Body of pancreas (tissue), 4 donors: ENCODE results near the gene GALP. TPM values are rescaled to one million over a fixed set of nuclear protein-coding genes. Genes with fewer than 3 reads are reported as not detected.

Experiments used
- ATAC-seq: fragments of 150-250 bp; one replicate; pipeline ENCODE4 v1.9.1; 2016
- DNase-seq, 4 donors: peaks; one replicate each; pipeline ENCODE4 v3.0.0-alpha.2; 2019
- H3K27ac ChIP-seq, 4 donors: fragments of 200-600 bp; sonication (generic); 1 replicate in 3 of 4; 2 replicates in 1 of 4; pipeline versions ENCODE4 v1.5.1 to v1.6.1; 2016 to 2019; ENCODE audit warnings: mild to moderate bottlenecking in 1 of 4, mixed read lengths in 1 of 4, moderate library complexity in 1 of 4
- H3K27me3 ChIP-seq, 2 donors: fragments of 200-600 bp; sonication (generic); one replicate each; pipeline ENCODE4 v1.6.0; 2016; ENCODE audit warnings: mild to moderate bottlenecking in 1 of 2
- H3K36me3 ChIP-seq, 2 donors: fragments of 200-600 bp; sonication (generic); replicated peaks in 1 of 2; 2 replicates each; pipeline ENCODE4 v1.5.1; 2016; ENCODE audit warnings: low read depth in 2 of 2; ENCODE audit not compliant: insufficient read depth in 1 of 2
- H3K4me1 ChIP-seq: fragments of 200-600 bp; sonication (generic); one replicate; pipeline ENCODE4 v1.6.0; 2016
- H3K4me3 ChIP-seq, 2 donors: fragments of 200-600 bp; sonication (generic); 1 replicate in 1 of 2; 2 replicates in 1 of 2; pipeline ENCODE4 v1.5.1; 2016 to 2019
- H3K9me3 ChIP-seq, 3 donors: fragments of 200-600 bp; sonication (generic); 1 replicate in 2 of 3; 2 replicates in 1 of 3; pipeline ENCODE4 v1.5.1; 2016
- POLR2A ChIP-seq, 3 donors: fragments of 450-650 bp; IDR thresholded peaks; one replicate each; pipeline ENCODE4 v1.6.1; 2016; ENCODE audit warnings: antibody characterized with exemption in 3 of 3, mild to moderate bottlenecking in 2 of 3
- WGBS, 2 donors: methylation state at CpG; one replicate each; pipeline ENCODE4 v1.1.5; 2017; 5-methylcytosine and 5-hydroxymethylcytosine counted together
- intact Hi-C: fragments of 100-400 bp; cut with DNase I; formaldehyde crosslinking; loops from one replicate; pipeline ENCODE4 v1.15.1; 2023
- total RNA-seq, 2 donors: library from RNA; depleted of rRNA; stranded (reverse); fragments of >200 nt; gene quantifications; one replicate each; pipeline ENCODE4 v1.1.0, GENCODE V29; 2016
- TF ChIP-seq, protein P1 (sequence below), 7 experiments: fragments of 450-650 bp in 4 of 7; fragments of 200-600 bp in 3 of 7; sonication (generic) in 3 of 7; IDR thresholded peaks; one replicate each; pipeline ENCODE4 v1.5.1; 2016 to 2019; ENCODE audit warnings: antibody characterized with exemption in 7 of 7

Gene GALP
- total RNA-seq, 2 donors from 2014 or later, result not detected

DNA sequence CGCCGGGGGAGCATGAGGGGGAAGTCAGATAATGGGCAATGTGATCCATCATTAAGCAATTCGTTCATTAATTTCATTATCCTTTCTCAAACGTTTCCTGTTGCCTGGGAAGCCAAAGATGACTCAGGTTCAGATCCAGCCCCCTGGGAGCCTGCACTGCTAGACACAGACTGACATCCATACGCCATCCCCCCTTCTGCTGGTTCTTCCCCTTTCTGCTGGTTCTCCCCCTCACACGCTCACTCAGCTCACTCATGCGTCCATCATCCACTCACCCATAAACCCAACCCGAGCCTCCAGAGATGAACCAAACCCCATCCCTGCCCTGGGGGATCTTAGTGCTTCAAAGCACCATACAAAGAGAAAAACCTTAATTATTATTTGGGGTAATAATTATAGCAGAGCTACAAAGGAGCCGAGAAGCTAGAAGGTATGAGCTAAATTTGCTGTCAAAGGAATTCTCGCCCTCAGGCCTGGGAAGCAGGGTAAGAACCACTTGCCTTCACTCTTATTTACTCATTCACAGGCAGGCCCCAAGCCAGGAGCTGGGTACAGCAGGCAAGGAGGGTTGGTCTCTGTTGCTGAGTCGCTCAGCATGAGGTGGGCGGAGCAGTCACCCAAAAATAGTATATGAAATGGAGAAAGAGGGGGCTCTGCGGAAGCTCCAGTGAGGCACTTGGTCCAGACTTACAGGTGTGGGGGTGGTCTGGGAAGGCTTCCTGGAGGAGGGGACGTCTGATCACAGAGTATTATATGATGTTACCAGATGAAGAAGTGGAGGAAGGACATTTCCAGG lies 41.8 kb upstream of the GALP start:
- peak overlapping the region in 2 of 4 donors; percentile 95 to 98 for H3K27ac ChIP-seq
- no peaks in the 10 kb centered on the region for H3K27me3 ChIP-seq
- no peaks in the 10 kb centered on the region for H3K9me3 ChIP-seq
- TF ChIP-seq, protein P1, sequence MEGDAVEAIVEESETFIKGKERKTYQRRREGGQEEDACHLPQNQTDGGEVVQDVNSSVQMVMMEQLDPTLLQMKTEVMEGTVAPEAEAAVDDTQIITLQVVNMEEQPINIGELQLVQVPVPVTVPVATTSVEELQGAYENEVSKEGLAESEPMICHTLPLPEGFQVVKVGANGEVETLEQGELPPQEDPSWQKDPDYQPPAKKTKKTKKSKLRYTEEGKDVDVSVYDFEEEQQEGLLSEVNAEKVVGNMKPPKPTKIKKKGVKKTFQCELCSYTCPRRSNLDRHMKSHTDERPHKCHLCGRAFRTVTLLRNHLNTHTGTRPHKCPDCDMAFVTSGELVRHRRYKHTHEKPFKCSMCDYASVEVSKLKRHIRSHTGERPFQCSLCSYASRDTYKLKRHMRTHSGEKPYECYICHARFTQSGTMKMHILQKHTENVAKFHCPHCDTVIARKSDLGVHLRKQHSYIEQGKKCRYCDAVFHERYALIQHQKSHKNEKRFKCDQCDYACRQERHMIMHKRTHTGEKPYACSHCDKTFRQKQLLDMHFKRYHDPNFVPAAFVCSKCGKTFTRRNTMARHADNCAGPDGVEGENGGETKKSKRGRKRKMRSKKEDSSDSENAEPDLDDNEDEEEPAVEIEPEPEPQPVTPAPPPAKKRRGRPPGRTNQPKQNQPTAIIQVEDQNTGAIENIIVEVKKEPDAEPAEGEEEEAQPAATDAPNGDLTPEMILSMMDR (IDR thresholded peaks at IDR 0.05), result no peak
- TF ChIP-seq POLR2A (IDR thresholded peaks at IDR 0.05), result no peak
- no peaks in the 10 kb centered on the region for H3K36me3 ChIP-seq
- DNase-seq, result no peak
- peaks cover 51% of the 10 kb centered on the region for H3K4me1 ChIP-seq
- WGBS, 2 donors, result 75 to 85% methylated on average over 14 of the region's 14 CpGs
- H3K4me3 ChIP-seq, result no peak overlapping the region
- ATAC-seq, result no peak
- intact Hi-C loops, result no loop called here

DNA sequence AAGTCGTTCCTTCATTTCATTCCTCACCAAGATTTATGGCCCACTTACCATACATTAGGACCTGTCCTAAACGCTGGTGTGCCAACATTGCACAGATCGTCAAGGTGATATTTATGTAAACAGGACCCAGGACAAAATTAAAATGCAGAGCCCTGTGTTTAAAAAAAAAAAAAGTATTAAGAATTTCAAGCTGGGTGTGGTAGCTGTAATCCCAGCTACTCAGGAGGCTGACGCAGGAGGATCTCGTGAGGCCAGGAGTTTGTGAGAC lies 41.2 kb upstream of the GALP start:
- Histone ChIP-seq H3K4me1 (peaks cover 56% of the 10 kb centered on the region), H3K27ac (peak overlapping the region in 3 of 4 donors; percentile 93 to 98 (median 95)), H3K4me3 (no peak overlapping the region), H3K27me3 (no peaks in the 10 kb centered on the region), H3K36me3 (no peaks in the 10 kb centered on the region), H3K9me3 (no peaks in the 10 kb centered on the region)
- no peak for DNase-seq
- TF ChIP-seq, protein P1 (IDR thresholded peaks at IDR 0.05), result no peak
- TF ChIP-seq POLR2A (IDR thresholded peaks at IDR 0.05), result no peak
- 77 to 80% methylated on average over 5 of the region's 5 CpGs for WGBS, 2 donors
- ATAC-seq, result no peak
- intact Hi-C loops, result no loop called here

DNA sequence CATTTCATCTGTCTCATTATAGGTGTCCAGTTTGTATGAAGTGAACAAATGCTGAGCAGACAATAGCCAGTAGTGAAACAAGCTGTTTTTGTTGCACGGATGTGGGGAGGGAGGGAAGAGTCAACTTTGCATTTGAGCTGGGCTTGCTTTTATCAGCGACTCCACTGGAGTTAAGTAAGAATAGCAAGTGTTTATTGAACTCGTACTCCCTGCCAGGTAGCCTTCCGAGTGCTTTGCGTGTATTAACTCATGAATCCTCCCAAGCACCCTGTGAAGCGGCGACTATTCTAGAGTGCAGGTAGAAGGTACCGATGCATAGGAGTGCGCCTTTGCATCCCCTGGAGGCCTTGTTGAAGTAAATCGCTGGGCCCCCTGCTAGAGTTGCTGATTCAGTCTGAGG lies 39.4 kb upstream of the GALP start:
- Histone ChIP-seq H3K9me3 (no peaks in the 10 kb centered on the region), H3K4me3 (no peak overlapping the region), H3K36me3 (no peaks in the 10 kb centered on the region), H3K27me3 (no peaks in the 10 kb centered on the region), H3K27ac (peak overlapping the region; percentile 67 to 98 (median 94)), H3K4me1 (peaks cover 65% of the 10 kb centered on the region)
- intact Hi-C loops, result no loop called here
- 46% methylated on average over 10 of the region's 10 CpGs for WGBS, 2 donors
- peak in 2 of 4 donors; percentile 41 to 58 for DNase-seq
- TF ChIP-seq POLR2A (IDR thresholded peaks at IDR 0.05), result no peak
- TF ChIP-seq, protein P1 (IDR thresholded peaks at IDR 0.05), result no peak
- ATAC-seq, result no peak

DNA sequence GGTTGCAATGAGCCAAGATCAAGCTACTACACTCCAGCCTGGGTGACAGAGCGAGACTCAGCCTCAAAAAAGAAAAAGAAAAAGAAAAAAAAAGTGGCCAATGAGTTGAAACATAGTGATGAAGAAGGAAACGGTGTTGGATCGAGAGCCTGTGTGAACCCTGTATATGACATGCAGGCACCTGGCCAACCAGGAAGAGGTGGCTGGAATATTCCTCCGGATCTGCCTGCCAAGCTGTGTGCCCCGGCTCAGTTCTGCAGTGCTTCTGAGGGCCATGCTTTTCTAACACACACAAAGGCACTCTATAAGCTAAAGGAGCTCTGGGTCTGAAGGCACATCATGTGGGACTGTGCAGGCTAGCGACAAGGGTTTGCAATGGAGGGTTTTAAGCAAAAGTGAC lies 38.4 kb upstream of the GALP start:
- Histone ChIP-seq H3K4me1 (peaks cover 74% of the 10 kb centered on the region), H3K27ac (peak overlapping the region; percentile 85 to 98 (median 94)), H3K9me3 (no peaks in the 10 kb centered on the region), H3K36me3 (no peaks in the 10 kb centered on the region), H3K4me3 (no peak overlapping the region), H3K27me3 (no peaks in the 10 kb centered on the region)
- WGBS, 2 donors, result 20 to 27% methylated on average over 6 of the region's 6 CpGs
- intact Hi-C loops, result no loop called here
- DNase-seq (peak; percentile 94 to 97 (median 96)), ATAC-seq (peak; percentile 31)
- TF ChIP-seq POLR2A (IDR thresholded peaks at IDR 0.05), result peak in 2 of 3 donors; percentile 8 to 24
- TF ChIP-seq, protein P1 (IDR thresholded peaks at IDR 0.05), result no peak

DNA sequence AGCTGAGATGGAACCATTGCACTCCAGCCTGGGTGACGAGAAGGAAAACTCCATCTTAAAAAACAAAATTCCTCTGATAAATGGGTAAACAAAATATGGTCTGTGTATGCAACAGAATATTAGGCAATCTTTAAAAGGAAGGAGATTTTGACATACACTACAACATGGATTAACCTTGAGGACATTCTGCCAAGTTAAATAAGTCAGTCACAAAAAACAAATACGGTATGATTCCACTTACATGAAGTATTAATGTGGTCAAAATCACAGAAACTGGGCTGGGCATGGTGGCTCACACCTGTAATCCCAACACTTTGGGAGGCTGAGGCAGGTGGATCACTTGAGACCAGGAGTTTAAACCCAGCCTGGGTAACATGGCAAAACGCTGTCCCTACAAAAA lies 37.7 kb upstream of the GALP start:
- H3K4me3 ChIP-seq, result no peak overlapping the region
- DNase-seq, result peak; percentile 42 to 49 (median 46)
- H3K27ac ChIP-seq, result peak overlapping the region; percentile 85 to 98 (median 94)

More for the DNA sequence above, 37.7 kb upstream of the GALP start:
- Histone ChIP-seq H3K9me3 (no peaks in the 10 kb centered on the region), H3K27me3 (no peaks in the 10 kb centered on the region), H3K4me1 (peaks cover 80% of the 10 kb centered on the region), H3K36me3 (no peaks in the 10 kb centered on the region)
- peak in 1 of 3 donors; percentile 10 for TF ChIP-seq POLR2A (IDR thresholded peaks at IDR 0.05)
- TF ChIP-seq, protein P1 (IDR thresholded peaks at IDR 0.05), result no peak
- intact Hi-C loops, result no loop called here
- WGBS, 2 donors, result 21 to 32% methylated on average over 3 of the region's 3 CpGs
- ATAC-seq, result peak; percentile 26
